ENCODE results near the gene RPL14. TPM values are rescaled to one million over a fixed set of nuclear protein-coding genes. Genes with fewer than 3 reads are reported as not detected.
A peak's percentile ranks its signal among the peaks of the same experiment; 100 is the strongest.
"Not testable (repeated sequence)": the region's sequence is repeated elsewhere in the genome, so short reads cannot be mapped to it uniquely, and the experiment has no call there.

The RPL14 gene
- polyA plus RNA-seq, 6 donors from 2014 or later = 532 to 1,400 (median 952) TPM

GRCh38 chr3:40452562-40452875 lies 4.6 kb upstream of the RPL14 start:
- peaks cover 0 to 9% of the 10 kb centered on the region in 2 donors for H3K36me3 Mint-ChIP-seq
- H3K27ac Mint-ChIP-seq = peak overlapping the region; percentile 92 to 99 (median 98)
- ATAC-seq (ENCODE audit: low read depth in 2 of 2) (no peak), DNase-seq (no peak)
- peaks cover 0 to 4% (median 0%) of the 10 kb centered on the region in 7 donors for H3K9me3 Mint-ChIP-seq
- no peaks in the 10 kb centered on the region for H3K27me3 Mint-ChIP-seq
- peak overlapping the region; percentile 85 to 97 (median 94) for H3K4me3 Mint-ChIP-seq
- peaks cover 18 to 36% (median 23%) of the 10 kb centered on the region in 3 donors for H3K4me1 Mint-ChIP-seq

GRCh38 chr3:40452876-40453730 lies 4.0 kb upstream of the RPL14 start:
- H3K9me3 Mint-ChIP-seq = peaks cover 0 to 4% (median 0%) of the 10 kb centered on the region in 7 donors
- peaks cover 23 to 42% (median 29%) of the 10 kb centered on the region in 3 donors for H3K4me1 Mint-ChIP-seq
- H3K27me3 Mint-ChIP-seq = no peaks in the 10 kb centered on the region
- peak; percentile 94 for DNase-seq
- H3K4me3 Mint-ChIP-seq = peak overlapping the region; percentile 85 to 97 (median 94)
- peak; percentile 85 to 86 for ATAC-seq (ENCODE audit: low read depth in 2 of 2)
- H3K27ac Mint-ChIP-seq = peak overlapping the region; percentile 92 to 99 (median 98)
- H3K36me3 Mint-ChIP-seq = peaks cover 0 to 9% of the 10 kb centered on the region in 2 donors

- Mint-ChIP-seq H3K27ac (peak overlapping the region; percentile 24 to 99 (median 81)), H3K4me1 (peaks cover 28 to 48% (median 34%) of the 10 kb centered on the region in 3 donors), H3K4me3 (peak overlapping the region in 6 of 8 donors; percentile 25 to 97 (median 88)), H3K27me3 (no peaks in the 10 kb centered on the region), H3K9me3 (peaks cover 0 to 4% (median 0%) of the 10 kb centered on the region in 7 donors), H3K36me3 (peaks cover 0 to 9% of the 10 kb centered on the region in 2 donors)
- DNase-seq (no peak), ATAC-seq (ENCODE audit: low read depth in 2 of 2) (no peak)
Measured at GRCh38 chr3:40453933-40454332, 3.2 kb upstream of the RPL14 start.

GRCh38 chr3:40455328-40455727 lies 1.8 kb upstream of the RPL14 start:
- H3K27ac Mint-ChIP-seq = peak overlapping the region in 3 of 6 donors; percentile 68 to 95 (median 83)
- peaks cover 28 to 53% (median 34%) of the 10 kb centered on the region in 3 donors for H3K4me1 Mint-ChIP-seq
- no peaks in the 10 kb centered on the region for H3K27me3 Mint-ChIP-seq
- H3K4me3 Mint-ChIP-seq = peak overlapping the region in 7 of 8 donors; percentile 0 to 92 (median 87)
- peaks cover 0 to 4% (median 0%) of the 10 kb centered on the region in 7 donors for H3K9me3 Mint-ChIP-seq
- H3K36me3 Mint-ChIP-seq = peaks cover 0 to 9% of the 10 kb centered on the region in 2 donors
- no peak for DNase-seq
- no peak for ATAC-seq (ENCODE audit: low read depth in 2 of 2)

GRCh38 chr3:40456279-40456939 lies 730 bp upstream of the RPL14 start:
- no peaks in the 10 kb centered on the region for H3K27me3 Mint-ChIP-seq

GRCh38 chr3:40458473-40458872 lies 1.3 kb downstream of the RPL14 start:
- H3K4me1 Mint-ChIP-seq = peaks cover 19 to 46% (median 24%) of the 10 kb centered on the region in 3 donors
- DNase-seq = no peak
- no peaks in the 10 kb centered on the region for H3K27me3 Mint-ChIP-seq
- H3K9me3 Mint-ChIP-seq = peaks cover 0 to 4% (median 0%) of the 10 kb centered on the region in 7 donors
- H3K36me3 Mint-ChIP-seq = peaks cover 0 to 15% of the 10 kb centered on the region in 2 donors
- H3K27ac Mint-ChIP-seq = peak overlapping the region in 4 of 6 donors; percentile 65 to 97 (median 91)
- ATAC-seq (ENCODE audit: low read depth in 2 of 2) = no peak
- peak overlapping the region; percentile 41 to 97 (median 88) for H3K4me3 Mint-ChIP-seq

More at GRCh38 chr3:40456279-40456939, 730 bp upstream of the RPL14 start:
- H3K4me1 Mint-ChIP-seq = peaks cover 28 to 57% (median 34%) of the 10 kb centered on the region in 3 donors
- H3K36me3 Mint-ChIP-seq = peaks cover 0 to 11% of the 10 kb centered on the region in 2 donors
- peak overlapping the region; percentile 87 to 97 (median 93) for H3K4me3 Mint-ChIP-seq
- no peak for DNase-seq
- peak overlapping the region; percentile 95 to 99 (median 98) for H3K27ac Mint-ChIP-seq
- peaks cover 0 to 4% (median 0%) of the 10 kb centered on the region in 7 donors for H3K9me3 Mint-ChIP-seq
- ATAC-seq (ENCODE audit: low read depth in 2 of 2) = no peak

- H3K9me3 Mint-ChIP-seq; DNase-seq; H3K27me3 Mint-ChIP-seq; ATAC-seq (ENCODE audit: low read depth in 2 of 2): not testable (repeated sequence)
- peaks cover 23 to 41% (median 28%) of the 10 kb centered on the region in 3 donors for H3K4me1 Mint-ChIP-seq
- peaks cover 0 to 15% of the 10 kb centered on the region in 2 donors for H3K36me3 Mint-ChIP-seq
- peak overlapping the region in 1 of 8 donors; percentile 24 for H3K4me3 Mint-ChIP-seq
- H3K27ac Mint-ChIP-seq = peak overlapping the region in 1 of 6 donors; percentile 21
Measured at GRCh38 chr3:40460481-40460880, 3.3 kb downstream of the RPL14 start.

GRCh38 chr3:40461161-40461560 lies 4.0 kb downstream of the RPL14 start:
- Mint-ChIP-seq H3K9me3 (peaks cover 0 to 4% (median 0%) of the 10 kb centered on the region in 7 donors), H3K27ac (peak overlapping the region in 1 of 6 donors; percentile 54), H3K27me3 (no peaks in the 10 kb centered on the region), H3K4me1 (peaks cover 22 to 38% (median 28%) of the 10 kb centered on the region in 3 donors), H3K36me3 (peaks cover 0 to 15% of the 10 kb centered on the region in 2 donors), H3K4me3 (peak overlapping the region in 1 of 8 donors; percentile 59)
- DNase-seq (no peak), ATAC-seq (ENCODE audit: low read depth in 2 of 2) (no peak)

- not testable (repeated sequence) for H3K27ac Mint-ChIP-seq; H3K9me3 Mint-ChIP-seq; ATAC-seq (ENCODE audit: low read depth in 2 of 2); DNase-seq; H3K27me3 Mint-ChIP-seq
- peak overlapping the region in 1 of 8 donors; percentile 30 for H3K4me3 Mint-ChIP-seq
- H3K4me1 Mint-ChIP-seq = peaks cover 16 to 25% (median 16%) of the 10 kb centered on the region in 3 donors
- H3K36me3 Mint-ChIP-seq = peaks cover 0 to 11% of the 10 kb centered on the region in 2 donors
Measured at GRCh38 chr3:40462838-40463237, 5.7 kb downstream of the RPL14 start.

GRCh38 chr3:40463579-40463978 lies 6.4 kb downstream of the RPL14 start:
- no peak for ATAC-seq (ENCODE audit: low read depth in 2 of 2)
- peaks cover 8 to 17% (median 9%) of the 10 kb centered on the region in 3 donors for H3K4me1 Mint-ChIP-seq
- H3K27me3 Mint-ChIP-seq = no peaks in the 10 kb centered on the region
- DNase-seq = no peak
- no peak overlapping the region for H3K27ac Mint-ChIP-seq
- H3K9me3 Mint-ChIP-seq = no peaks in the 10 kb centered on the region
- peaks cover 0 to 11% of the 10 kb centered on the region in 2 donors for H3K36me3 Mint-ChIP-seq
- H3K4me3 Mint-ChIP-seq = no peak overlapping the region

- no peak for ATAC-seq (ENCODE audit: low read depth in 2 of 2)
- Mint-ChIP-seq H3K9me3 (no peaks in the 10 kb centered on the region), H3K36me3 (peaks cover 0 to 11% of the 10 kb centered on the region in 2 donors), H3K27ac (peak overlapping the region in 4 of 6 donors; percentile 30 to 58 (median 42)), H3K4me3 (no peak overlapping the region), H3K27me3 (no peaks in the 10 kb centered on the region), H3K4me1 (peaks cover 8 to 11% (median 8%) of the 10 kb centered on the region in 3 donors)
- DNase-seq = no peak
Measured at GRCh38 chr3:40464339-40465110, 7.4 kb downstream of the RPL14 start.

- Mint-ChIP-seq H3K27me3 (no peaks in the 10 kb centered on the region), H3K4me3 (no peak overlapping the region), H3K9me3 (no peaks in the 10 kb centered on the region), H3K27ac (peak overlapping the region in 3 of 6 donors; percentile 21 to 40 (median 35)), H3K4me1 (peaks cover 8 to 11% (median 8%) of the 10 kb centered on the region in 3 donors), H3K36me3 (peaks cover 0 to 11% of the 10 kb centered on the region in 2 donors)
- ATAC-seq (ENCODE audit: low read depth in 2 of 2) (no peak), DNase-seq (no peak)
Measured at GRCh38 chr3:40465111-40465407, 7.9 kb downstream of the RPL14 start.

GRCh38 chr3:40465456-40465855 lies 8.3 kb downstream of the RPL14 start:
- Mint-ChIP-seq H3K9me3 (no peaks in the 10 kb centered on the region), H3K36me3 (peaks cover 0 to 11% of the 10 kb centered on the region in 2 donors), H3K27me3 (no peaks in the 10 kb centered on the region), H3K27ac (peak overlapping the region in 2 of 6 donors; percentile 35 to 40), H3K4me1 (peaks cover 8 to 11% (median 8%) of the 10 kb centered on the region in 3 donors), H3K4me3 (no peak overlapping the region)
- no peak for DNase-seq
- no peak for ATAC-seq (ENCODE audit: low read depth in 2 of 2)
